Activated CD4-positive, alpha-beta T cell treated with anti-CD3 and anti-CD28 coated beads for 48 hours (primary cell): Measurements from ENCODE around the gene ZNF263.
"Not testable (repeated sequence)": the region's sequence is repeated elsewhere in the genome, so short reads cannot be mapped to it uniquely, and the experiment has no call there.

Experiments
- DNase-seq: peaks from one replicate; pipeline ENCODE4 v3.0.0-alpha.2; 2020

ZNF263 gene

DNA sequence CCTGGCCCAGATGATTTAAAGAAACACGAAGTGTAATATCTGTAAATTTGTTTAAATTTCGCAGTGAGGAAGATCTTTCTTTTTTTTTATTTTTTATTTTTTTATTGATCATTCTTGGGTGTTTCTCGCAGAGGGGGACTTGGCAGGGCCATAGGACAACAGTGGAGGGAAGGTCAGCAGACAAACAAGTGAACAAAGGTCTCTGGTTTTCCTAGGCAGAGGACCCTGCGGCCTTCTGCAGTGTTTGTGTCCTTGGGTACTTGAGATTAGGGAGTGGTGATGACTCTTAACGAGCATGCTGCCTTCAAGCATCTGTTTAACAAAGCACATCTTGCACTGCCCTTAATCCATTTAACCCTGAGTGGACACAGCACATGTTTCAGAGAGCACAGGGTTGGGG, 12.6 kb upstream of the ZNF263 start:
- not testable (repeated sequence) for DNase-seq

DNA sequence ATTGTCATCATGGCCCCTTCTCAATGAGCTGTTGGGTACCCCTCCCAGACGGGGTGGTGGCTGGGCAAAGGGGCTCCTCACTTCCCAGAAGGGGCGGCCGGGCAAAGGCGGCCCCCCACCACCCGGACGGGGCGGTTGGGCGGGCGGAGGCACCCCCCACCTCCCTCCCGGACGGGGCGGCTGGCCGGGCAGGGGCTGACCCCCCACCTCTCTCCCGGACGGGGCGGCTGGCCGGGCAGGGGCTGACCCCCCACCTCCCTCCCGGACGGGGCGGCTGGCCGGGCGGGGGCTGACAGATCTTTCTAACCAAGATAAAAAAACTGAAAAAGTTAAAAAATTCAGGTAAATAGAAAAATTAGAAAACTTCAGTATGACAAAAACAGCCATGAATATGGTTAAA, 12.0 kb upstream of the ZNF263 start:
- not testable (repeated sequence) for DNase-seq

DNA sequence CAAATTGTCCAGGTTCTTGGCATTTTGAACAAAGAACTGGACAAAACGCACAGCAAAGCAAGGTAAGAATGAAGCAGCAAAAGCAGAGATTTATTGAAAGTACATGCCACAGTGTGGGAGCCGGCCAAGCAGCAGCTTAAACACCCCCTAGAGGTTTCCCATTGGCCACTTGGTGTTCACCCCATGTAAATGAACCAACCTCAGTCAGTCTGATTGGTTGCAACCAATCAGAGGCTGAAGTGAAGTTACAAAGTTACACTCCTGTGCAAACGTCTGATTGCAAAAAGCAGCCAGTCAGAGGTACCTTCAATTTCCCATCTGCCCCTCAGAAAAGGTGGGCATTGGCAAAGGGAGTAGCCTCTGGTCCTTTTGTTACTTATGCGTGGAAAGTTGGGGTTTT, 8.8 kb upstream of the ZNF263 start:
- no peak for DNase-seq

DNA sequence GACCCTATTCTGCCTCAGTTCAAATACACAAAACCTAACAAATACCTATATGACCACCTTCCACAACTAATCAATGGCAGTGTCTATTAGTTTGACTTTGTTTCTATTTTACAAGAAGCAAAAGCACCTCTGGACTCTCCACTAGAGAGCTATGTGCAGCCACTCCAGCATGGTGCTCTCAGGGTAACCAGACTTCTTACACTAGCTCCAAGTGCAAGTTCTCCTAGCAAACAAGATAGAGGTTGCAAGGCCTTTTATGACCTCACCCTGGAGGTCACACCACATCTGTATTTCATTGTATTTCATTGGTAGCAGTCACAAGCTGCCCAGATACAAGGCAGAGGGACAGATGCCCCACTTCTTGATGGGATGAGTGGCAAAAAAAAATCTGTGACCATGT, 8.3 kb upstream of the ZNF263 start:
- no peak for DNase-seq

DNA sequence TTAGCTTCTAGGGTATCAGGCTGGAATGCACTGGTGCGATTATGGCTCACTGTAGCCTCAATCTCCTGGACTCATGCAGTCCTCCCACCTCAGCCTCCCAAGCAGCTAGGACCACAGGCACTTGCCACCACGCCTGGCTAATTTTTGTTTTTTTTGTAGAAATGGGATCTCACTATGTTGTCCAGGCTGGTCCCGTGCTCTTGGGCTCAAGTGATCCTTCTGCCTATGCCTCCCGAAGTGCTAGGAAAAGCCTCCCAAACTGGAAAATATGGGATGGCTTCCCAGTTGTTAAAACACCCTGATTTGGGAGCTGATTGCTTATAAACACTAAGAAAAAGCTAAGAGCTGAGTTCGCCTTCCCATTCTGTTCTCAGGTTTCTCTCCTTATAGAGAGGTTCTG, 6.6 kb upstream of the ZNF263 start:
- no peak for DNase-seq

DNA sequence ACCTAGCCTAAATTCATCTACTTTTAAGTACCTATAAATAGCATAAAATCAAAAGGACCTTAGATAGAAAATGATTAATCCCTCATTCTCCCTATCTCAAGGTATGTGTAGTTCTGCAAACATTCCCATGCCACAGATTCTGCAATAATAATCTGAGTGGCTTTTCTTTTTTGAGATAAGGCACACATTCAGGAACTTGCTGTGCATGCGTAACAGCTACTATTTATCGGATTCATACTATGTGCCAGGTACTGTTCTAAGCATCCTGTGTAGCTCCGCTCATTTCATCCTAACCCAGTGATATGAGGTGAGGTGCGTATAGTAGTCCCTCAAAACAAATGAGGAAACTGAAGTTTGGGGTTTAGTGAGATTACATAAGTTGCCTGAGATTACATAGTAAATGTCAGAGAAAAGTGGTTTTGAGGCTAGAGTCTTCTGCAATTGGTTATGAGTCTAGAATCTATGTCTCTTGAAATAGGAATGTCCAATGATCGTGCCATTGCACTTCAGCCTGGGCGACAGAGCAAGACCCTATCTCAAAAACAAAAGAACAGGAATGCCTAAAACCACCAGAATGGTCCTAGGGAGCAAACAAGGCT, 2.0 kb upstream of the ZNF263 start:
- no peak for DNase-seq

DNA sequence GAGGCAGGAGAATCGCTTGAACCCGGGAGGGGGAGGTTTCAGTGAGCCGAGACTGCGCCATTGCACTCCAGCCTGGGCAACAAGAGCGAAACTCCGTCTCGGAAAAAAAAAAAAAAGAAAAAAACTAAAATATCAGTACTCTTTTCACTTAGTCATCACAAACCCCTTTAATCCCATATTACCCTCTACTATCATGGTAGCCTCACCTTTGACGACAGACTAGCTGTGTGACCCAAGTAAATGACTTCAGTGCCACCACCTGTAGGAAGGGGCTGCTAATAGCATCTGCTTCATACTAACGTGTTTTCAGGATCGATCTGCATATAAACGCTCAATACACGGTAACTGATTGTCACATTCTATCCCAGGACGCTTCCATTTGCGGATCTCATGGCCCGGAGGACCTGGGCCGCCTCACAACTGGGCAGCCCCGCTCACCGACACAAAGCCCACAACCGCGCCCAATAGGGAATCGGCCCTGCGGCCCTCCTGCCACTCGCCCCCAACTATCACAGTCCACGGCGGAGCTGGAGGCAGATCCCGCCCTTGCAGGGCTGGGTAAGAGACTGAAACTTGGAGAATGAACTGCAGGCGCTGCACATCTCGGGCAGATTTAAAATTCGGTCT, 1.1 kb upstream of the ZNF263 start:
- DNase-seq: no peak

DNA sequence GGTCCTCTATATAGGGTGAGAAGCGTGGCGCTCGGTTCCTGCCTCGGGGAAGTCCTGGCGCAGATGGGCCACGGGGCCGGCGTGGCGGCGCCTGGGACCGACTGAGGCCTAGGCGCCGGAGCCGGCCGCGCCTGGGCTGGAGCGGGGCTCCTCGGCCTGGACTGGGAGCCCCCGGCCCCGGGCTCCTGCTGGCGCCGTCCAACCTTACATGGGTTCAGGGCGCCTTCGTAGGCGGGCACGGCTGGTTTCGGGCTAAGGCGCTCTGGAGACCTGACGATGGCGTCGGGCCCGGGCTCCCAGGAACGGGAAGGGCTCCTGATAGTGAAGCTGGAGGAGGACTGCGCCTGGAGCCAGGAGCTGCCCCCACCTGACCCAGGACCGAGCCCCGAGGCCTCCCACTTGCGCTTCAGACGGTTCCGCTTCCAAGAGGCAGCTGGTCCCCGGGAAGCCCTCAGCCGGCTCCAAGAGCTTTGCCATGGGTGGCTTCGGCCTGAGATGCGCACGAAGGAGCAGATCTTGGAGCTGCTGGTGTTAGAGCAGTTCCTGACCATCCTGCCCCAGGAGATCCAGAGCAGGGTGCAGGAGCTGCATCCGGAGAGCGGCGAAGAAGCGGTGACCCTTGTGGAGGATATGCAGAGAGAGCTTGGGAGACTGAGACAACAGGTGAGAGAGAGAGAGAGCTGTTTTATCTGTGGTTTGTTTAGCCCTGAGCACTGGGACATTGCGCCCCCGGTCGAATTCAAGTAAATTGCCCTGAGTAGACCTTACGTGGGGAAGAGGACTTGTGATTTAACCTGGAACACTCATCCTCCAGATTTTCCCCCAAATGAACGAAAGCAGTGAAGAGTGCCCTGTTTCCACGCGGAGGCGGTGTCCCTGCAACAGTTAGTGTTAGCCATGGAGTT, 504 bp downstream of the ZNF263 start:
- peak; percentile 11 for DNase-seq

DNA sequence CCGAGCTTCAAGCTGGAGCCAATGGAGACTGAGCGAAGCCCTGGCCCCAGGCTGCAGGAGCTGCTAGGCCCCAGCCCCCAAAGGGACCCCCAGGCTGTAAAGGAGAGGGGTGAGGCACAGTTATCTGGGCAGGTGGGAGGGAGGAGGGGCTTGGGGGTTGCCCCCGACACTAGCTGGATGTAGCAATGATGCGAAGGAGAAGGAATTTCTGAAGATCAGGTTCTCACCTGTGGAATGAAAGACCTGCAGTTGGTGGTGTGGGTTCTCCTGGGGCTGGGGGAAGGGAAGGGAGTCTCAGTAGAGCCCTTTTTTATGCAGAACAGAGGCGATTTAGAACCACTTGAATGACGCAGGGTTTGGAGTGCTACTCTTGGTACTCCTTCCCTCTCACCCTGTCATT, 1.8 kb downstream of the ZNF263 start:
- DNase-seq: no peak

DNA sequence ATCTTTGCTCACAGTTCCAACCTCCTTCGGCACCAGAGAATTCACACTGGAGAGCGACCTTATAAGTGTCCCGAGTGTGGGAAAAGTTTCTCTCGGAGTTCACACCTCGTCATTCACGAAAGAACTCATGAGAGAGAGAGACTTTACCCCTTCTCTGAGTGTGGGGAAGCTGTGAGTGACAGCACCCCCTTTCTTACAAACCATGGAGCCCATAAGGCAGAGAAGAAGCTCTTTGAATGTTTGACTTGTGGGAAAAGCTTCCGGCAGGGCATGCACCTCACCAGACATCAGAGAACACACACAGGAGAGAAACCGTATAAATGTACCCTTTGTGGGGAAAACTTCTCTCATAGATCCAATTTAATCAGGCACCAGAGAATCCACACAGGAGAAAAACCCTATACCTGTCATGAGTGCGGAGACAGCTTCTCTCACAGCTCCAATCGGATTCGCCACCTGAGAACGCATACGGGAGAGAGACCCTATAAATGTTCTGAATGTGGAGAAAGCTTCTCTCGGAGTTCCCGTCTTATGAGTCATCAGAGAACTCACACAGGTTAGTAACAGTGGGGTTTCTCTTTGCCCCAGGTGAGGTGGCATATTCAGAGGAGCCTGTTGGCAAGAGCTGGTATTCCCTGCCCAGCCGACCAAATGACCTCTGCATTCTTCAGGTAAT, 6.8 kb downstream of the ZNF263 start:
- no peak for DNase-seq

DNA sequence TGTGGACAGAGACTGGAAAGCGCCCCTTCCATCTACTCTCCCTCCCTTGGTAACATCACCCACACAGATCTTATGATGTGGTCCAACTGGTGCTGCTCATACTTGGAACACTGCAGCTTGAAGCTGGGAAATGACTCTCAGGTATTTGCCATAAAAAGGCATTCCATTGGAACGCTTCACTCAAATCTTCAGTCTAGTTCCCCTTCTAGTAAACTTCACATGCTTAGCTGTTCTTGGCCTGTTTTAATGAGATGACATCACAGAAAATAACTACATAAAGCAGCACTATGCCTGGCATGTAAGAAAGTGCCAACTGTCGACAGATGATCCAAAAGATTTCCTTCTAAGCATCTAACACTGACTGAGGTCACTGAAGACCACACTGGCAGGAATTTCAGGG, 9.3 kb downstream of the ZNF263 start:
- no peak for DNase-seq

DNA sequence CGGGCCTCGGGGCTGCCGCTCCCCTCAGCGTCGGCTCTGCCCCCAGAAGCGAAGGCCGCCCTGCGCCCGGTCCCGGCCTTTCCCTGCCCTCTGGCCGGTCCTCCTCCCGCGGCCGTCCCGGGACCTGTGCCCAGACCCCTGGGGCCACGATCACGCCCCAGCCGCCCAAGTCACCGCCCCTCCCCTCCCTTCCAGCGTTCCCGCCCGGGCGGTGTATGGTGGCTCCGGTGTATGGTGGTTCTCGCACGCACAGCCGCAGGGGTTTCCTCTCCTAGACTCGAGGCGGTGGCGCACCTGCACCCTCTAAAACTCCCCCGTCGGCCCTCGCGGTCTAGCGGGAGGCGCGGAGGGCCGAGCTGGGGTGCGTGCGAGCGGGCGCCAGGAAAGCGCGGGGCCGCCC, 11.9 kb downstream of the ZNF263 start:
- no peak for DNase-seq

DNA sequence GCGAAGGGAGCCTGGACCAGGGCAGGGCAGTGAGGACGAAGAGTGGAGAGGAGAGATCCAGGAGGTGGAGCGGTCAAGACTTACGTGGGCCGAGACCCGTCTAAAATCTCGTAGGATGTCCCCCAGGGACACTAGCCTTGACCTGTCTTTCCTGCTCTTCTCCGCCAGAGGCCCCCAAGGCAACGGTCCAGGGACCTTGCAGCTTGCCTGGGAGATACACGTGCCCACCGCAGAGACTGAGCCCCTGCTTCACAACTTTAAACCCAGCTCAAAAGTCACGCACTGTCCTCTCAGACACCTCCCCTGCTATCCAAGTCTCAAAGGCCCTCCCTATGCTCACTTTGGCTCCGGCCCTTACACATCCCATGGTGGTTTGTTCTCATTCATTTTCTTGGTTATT, 12.5 kb downstream of the ZNF263 start:
- no peak for DNase-seq

DNA sequence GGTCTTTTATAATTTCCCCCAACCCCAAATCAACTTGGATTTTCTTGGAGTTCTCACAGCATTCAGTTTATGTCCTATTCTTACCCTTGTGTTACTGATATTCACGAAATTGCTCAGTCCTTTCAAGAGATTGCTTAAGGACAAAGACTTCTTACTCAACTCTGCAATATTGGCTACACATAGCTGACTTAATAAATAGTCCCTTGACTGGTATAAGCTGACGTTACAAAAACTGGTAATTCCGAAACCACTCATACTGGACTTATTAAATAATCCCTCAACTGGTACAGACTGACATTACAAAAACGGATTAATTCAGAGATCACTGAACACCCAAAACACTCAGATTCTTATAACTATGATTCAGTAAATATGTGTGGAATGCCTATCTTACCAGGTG, 21.1 kb downstream of the ZNF263 start:
- no peak for DNase-seq

DNA sequence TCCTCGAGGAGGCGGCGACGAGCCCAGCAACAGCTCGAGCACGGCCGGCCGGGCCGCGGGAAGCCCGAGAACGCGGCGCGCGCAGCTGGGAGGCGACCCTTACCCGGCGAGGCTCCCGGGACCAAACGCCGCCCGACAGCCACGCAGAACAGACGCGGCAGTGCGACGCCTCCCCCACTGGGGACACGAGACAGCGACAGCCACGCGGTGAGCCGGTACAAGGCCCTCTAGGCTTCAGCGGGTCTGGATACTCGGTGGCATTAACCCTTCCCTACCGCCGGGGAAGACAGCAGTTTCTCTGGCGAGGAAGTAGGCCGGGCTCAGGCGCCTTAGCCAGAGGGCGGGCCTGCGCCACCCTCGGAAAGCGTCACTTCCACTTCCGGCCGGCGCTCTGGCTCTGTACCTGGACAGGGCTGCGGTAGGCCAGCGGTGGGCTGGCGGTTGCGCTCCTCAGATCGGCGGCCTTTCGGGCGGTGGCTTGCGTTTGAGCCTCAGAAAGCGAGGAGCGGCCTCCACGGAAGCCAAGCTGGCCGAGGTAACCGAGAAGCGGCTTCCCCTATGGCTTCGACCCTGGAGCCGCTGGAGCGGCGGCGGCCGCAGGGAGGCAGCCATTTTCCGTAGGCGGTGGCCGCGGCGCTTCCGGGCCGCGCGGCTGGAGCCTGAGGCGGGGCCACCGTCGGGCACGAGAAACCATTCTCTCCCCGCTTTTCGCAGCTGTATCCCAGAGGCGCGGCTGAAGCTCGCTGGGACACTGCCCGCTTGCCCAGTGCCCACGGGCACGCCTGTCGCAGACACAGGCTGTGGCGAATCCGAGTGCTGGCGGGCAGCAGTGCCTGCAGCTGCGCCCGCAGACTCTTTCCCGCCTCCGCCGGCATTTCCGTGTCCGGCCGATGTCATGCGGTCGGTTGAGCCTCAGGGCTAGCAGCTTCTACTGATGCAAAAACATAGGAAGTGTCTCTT, 22.1 kb downstream of the ZNF263 start, which contains the start of the genes TIGD7 and ZNF75A:
Gene TIGD7 (minus strand): TSS at position 322 of the 960 bp plus-strand sequence. CDS start 4,816 bp downstream, outside the sequence.
Gene ZNF75A (plus strand): TSS at position 389 of the 960 bp plus-strand sequence. CDS start 2,932 bp downstream, outside the sequence.
- peak; percentile 86 for DNase-seq

DNA sequence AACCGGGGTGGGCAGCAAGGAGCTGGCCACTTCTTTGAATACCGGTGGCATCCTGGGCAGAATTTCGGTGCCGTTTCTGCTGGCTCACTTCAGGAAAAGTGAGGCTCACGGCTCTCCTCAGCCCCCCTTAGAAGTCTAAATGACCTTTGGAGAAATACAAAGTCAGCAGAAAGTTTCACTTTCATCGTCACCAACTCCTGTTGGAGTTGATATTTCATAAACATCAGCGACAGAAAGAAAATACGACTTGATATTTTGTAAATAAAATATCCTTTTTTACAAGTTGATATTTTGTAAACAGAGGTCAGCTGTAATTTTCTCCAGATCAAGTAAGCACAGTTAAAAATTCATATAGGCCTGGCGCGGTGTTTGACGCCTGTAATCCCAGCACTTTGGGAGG, 22.8 kb downstream of the ZNF263 start:
- no peak for DNase-seq

DNA sequence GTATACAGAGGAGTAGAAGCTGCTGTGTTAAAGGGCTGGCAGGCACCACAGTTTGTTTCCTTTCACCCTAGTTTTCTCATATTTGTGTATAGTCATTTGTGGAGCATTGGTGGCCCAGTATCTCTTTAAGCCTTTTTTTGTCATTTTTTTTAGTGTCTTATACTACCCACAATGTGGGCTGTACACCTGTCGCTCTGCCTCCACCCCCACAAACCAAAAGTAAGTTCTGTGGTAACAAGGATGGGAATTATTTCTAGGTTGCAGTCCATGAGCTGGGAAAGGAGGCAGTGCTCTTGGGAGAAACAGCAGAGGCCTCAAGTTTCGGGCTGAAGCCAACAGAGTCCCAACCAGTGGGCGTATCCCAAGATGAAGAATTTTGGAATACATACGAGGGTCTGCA, 28.2 kb downstream of the ZNF263 start:
- DNase-seq: no peak

DNA sequence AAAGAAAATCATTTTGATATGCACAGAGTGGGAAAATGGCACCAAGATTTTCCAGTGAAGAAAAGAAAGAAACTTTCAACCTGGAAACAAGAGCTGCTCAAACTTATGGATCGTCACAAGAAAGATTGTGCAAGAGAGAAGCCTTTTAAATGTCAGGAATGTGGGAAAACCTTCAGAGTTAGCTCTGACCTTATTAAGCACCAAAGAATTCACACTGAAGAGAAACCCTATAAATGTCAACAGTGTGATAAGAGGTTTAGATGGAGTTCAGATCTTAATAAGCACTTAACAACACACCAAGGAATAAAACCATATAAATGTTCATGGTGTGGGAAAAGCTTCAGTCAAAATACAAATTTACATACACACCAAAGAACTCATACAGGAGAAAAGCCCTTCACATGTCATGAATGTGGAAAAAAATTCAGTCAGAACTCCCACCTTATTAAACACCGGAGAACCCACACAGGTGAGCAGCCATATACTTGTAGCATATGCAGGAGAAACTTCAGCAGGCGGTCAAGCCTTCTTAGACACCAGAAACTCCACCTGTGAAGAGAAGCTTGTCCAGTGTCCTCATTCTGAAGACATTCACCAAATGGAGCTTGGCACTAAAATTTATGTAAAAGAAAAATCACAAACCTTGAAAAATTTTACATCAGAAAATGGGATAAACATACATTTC, 34.2 kb downstream of the ZNF263 start:
- no peak for DNase-seq

DNA sequence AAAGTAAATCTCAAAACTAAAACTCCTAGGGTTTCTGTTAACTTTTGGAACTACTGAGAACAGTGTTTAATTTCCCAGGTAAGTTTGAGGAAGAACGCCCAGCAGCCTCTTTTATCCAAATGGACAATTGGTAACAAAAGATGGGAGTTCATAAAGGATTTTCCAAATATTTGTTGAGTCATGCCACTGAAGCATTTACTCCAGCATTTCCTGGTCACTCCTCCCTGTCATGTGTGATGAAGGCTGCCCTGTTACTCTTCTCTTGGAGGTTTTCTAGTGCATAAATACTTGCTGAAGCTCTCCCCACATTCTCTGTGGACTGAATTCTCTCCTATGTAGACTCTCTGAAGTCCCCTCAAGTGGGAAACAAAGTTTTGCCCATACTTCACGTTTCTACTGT, 38.5 kb downstream of the ZNF263 start:
- no peak for DNase-seq

DNA sequence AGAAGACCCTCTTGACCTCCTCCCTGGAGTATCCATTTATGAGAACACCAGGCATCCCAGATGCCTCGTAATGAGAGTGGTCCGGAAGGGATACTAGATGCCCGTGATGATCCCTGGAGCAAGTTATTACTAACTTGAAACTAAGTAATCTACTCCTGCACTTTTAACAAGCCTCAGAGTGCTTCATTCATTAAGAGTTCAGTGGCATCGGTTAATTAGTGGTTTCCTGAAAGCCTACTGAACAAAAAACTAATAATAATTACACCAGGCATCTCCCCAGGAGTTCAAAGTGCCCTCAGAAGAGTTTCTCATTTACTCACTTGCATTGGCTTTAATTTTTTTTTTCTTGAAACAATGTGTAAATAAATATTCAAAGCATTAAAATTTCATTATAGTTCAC, 44.2 kb downstream of the ZNF263 start:
- DNase-seq: no peak

DNA sequence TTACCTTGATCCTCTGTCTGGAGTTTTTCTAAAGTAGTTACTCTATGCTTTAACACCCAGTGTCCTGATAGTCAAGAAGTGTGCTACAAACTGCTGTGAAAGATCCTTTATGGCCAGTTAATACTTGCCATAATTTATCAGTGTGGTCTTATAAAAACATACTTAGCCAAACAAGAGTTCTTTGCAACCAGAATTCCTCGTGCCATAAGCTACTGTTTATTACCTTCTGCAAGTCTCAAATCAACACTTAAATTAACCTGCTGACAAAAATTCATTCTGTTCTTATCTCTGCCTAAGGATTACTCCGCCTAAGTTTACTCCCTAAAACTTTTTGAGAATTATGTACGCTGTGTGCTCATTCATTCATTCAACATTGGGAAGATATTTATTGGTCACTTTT, 44.8 kb downstream of the ZNF263 start:
- no peak for DNase-seq
